SJSA1 (cell line): ENCODE results near the gene CTSD. TPM values are rescaled to one million over a fixed set of nuclear protein-coding genes. Genes with fewer than 3 reads are reported as not detected.

Source experiments
- DNase-seq, 2 experiments: peaks; one replicate each; pipeline ENCODE4 v3.0.0-alpha.2; 2015 to 2020; ENCODE audit warnings: low spot score in 2 of 2, low read depth in 1 of 2
- H3K27ac ChIP-seq: fragments of 250-450 bp; sonication (Bioruptor Pico); 2 replicates; pipeline ENCODE4 v1.5.1; 2020; ENCODE audit warnings: mild to moderate bottlenecking, moderate library complexity
- H3K27me3 ChIP-seq: fragments of 250-450 bp; sonication (Bioruptor Pico); replicated peaks from 2 replicates; pipeline ENCODE4 v1.5.1; 2020; ENCODE audit warnings: mild to moderate bottlenecking, moderate library complexity
- H3K36me3 ChIP-seq: fragments of 250-450 bp; sonication (Bioruptor Pico); 2 replicates; pipeline ENCODE4 v1.5.1; 2020; ENCODE audit warnings: mild to moderate bottlenecking
- H3K4me1 ChIP-seq: fragments of 250-450 bp; sonication (Bioruptor Pico); replicated peaks from 2 replicates; pipeline ENCODE4 v1.6.1; 2021; ENCODE audit warnings: mild to moderate bottlenecking
- H3K4me3 ChIP-seq: fragments of 250-450 bp; sonication (Bioruptor Pico); 2 replicates; pipeline ENCODE4 v1.5.1; 2020; ENCODE audit warnings: mild to moderate bottlenecking
- H3K9me3 ChIP-seq: fragments of 250-450 bp; sonication (Bioruptor Pico); replicated peaks from 2 replicates; pipeline ENCODE4 v1.5.1; 2020; ENCODE audit warnings: mild to moderate bottlenecking
- total RNA-seq: library from RNA; depleted of rRNA; stranded (reverse); fragments of >200 nt; shearing (Covaris generic); gene quantifications from 2 replicates; pipeline ENCODE4 v1.2.3, GENCODE V29; 2014

Gene CTSD
- total RNA-seq, 1 experiment from 2014 or later, result 253 TPM

DNA sequence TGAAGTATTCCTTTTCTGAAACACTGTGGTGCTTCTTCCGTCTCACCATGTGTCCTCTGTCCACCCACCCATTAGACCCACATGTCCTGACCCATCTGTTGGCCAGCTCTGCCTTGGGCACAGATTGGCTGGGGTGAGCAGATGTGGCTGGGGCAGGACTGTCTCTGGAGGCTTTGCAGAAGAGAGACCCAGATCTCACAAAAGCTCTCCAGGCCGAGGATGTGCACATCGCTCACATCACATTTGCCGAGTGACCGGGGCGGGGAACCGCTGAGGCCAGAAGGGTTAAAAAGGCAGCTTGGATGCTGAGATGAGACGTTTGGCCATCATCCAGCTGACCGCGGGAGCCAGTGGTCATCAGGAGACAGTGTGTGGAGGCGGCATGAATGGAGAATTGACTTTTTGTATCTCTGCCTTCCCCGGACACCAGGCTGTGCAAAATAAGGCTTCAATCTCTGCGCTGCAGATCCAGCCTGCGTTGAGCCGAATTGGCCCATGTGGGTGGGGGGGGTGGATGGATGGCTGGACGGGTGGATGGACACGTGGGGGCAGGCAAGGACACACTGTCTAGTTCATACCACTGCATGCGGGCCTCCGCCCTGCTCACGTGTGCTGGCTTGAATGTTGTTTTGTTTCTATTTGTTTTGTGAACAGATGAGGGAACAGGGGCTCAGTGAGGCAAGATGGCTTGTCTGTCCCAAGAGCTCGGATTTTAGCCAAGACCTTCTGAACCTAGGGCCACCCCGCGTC is 19.4 kb downstream of the CTSD start:
- H3K27ac ChIP-seq, result no peak overlapping the region
- no peak for DNase-seq
- H3K4me1 ChIP-seq, result peaks cover 12% of the 10 kb centered on the region
- no peak overlapping the region for H3K4me3 ChIP-seq
- H3K27me3 ChIP-seq, result peaks cover 17% of the 10 kb centered on the region
- H3K36me3 ChIP-seq, result no peaks in the 10 kb centered on the region
- no peaks in the 10 kb centered on the region; the same call in 1 of the 2 replicates for H3K9me3 ChIP-seq

DNA sequence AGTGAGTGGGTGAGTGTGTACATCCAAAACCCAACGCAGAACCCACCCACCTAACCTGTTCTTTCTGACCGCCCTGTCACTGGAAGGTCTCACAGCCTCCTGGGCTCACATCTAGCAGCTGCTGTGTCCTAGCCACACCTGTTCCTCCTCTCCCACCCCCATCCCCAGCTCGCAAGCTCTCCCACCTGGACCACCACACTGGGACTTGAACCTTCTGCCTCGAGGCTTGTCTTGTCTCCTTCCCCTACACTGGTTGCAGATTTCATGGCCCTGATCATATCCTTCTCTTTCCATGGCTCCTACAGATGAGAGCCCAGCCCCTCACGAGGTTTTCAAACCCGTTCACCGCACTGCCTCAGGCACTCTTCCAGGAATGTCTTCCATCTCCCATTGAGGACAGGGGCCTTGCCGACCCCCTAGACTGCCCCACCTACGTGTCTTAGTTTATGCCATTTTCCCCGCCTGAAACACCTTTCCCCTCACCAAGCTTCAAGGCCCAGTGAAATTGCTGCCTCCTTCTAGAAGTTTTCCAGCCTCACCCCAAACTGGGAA is 20.1 kb downstream of the CTSD start:
- Histone ChIP-seq H3K36me3 (no peaks in the 10 kb centered on the region), H3K27me3 (peaks cover 11% of the 10 kb centered on the region), H3K27ac (no peak overlapping the region), H3K4me1 (peaks cover 6% of the 10 kb centered on the region), H3K9me3 (no peaks in the 10 kb centered on the region; the same call in 1 of the 2 replicates), H3K4me3 (no peak overlapping the region)
- no peak for DNase-seq

GRCh38 chr11:1742869-1743584 is 20.7 kb downstream of the CTSD start:
- no peaks in the 10 kb centered on the region for H3K36me3 ChIP-seq
- no peak overlapping the region for H3K27ac ChIP-seq
- peaks cover 4% of the 10 kb centered on the region for H3K27me3 ChIP-seq
- no peak overlapping the region for H3K4me3 ChIP-seq
- DNase-seq, result no peak
- no peaks in the 10 kb centered on the region for H3K4me1 ChIP-seq
- H3K9me3 ChIP-seq, result no peaks in the 10 kb centered on the region; the same call in 1 of the 2 replicates

GRCh38 chr11:1742371-1742770 is 21.4 kb downstream of the CTSD start:
- Histone ChIP-seq H3K4me3 (no peak overlapping the region), H3K36me3 (no peaks in the 10 kb centered on the region), H3K9me3 (peaks cover 2% of the 10 kb centered on the region), H3K4me1 (no peaks in the 10 kb centered on the region), H3K27ac (no peak overlapping the region), H3K27me3 (0 out of 2 replicates have a peak, but pooled peaks cover 3% of the 10 kb centered on the region)
- no peak for DNase-seq

DNA sequence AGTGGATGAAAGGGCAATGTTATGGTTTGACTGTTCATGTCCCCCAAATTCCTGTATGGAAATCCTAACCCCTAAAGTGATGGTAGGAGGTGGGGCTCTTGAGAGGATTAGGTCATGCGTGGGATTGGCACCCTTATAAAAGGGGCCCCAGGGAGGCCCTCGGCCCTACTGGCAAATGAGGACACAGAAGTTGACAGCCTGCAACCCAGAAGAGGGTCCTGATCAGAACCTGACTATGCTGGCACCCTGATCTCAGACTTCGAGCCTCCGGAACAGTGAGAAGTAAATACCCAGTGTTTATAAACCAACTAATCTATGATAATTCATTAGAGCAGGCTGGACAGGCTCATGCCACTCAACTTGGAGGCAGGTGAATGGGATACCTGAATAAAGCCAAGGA is 22.0 kb downstream of the CTSD start:
- Histone ChIP-seq H3K4me1 (no peaks in the 10 kb centered on the region), H3K9me3 (peaks cover 4% of the 10 kb centered on the region), H3K27ac (no peak overlapping the region), H3K36me3 (no peaks in the 10 kb centered on the region), H3K27me3 (0 out of 2 replicates have a peak, but pooled peaks cover 3% of the 10 kb centered on the region), H3K4me3 (no peak overlapping the region)
- no peak for DNase-seq

GRCh38 chr11:1740786-1741530 is 22.8 kb downstream of the CTSD start:
- Histone ChIP-seq H3K4me1 (no peaks in the 10 kb centered on the region), H3K27ac (no peak overlapping the region), H3K9me3 (peaks cover 8% of the 10 kb centered on the region), H3K4me3 (no peak overlapping the region), H3K36me3 (no peaks in the 10 kb centered on the region), H3K27me3 (0 out of 2 replicates have a peak, but pooled peaks cover 3% of the 10 kb centered on the region)
- no peak for DNase-seq

GRCh38 chr11:1739576-1739975 is 24.2 kb downstream of the CTSD start:
- 0 out of 2 replicates have a peak, but pooled peaks cover 3% of the 10 kb centered on the region for H3K27me3 ChIP-seq
- H3K4me3 ChIP-seq, result no peak overlapping the region
- peaks cover 10% of the 10 kb centered on the region for H3K9me3 ChIP-seq
- H3K4me1 ChIP-seq, result no peaks in the 10 kb centered on the region
- no peaks in the 10 kb centered on the region for H3K36me3 ChIP-seq
- H3K27ac ChIP-seq, result no peak overlapping the region
- no peak for DNase-seq

DNA sequence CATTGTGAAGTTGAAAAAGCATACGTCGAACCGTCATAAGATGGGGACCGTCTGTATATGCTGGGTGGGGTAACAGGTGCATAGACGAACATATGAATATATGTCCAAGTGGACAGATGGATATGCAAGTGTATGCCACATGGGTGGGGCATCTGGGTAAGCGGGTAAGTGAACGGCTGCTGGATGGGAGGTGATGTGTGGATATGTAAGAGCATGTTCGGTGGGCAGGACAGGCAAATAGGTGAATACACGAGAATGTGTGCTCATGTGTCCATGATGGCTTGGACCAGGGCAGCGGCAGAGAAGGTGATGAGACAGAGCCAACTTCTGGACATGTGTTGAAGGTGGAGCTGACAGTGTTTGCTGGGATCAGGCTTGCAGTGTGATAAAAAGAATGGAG is 25.3 kb downstream of the CTSD start:
- 0 out of 2 replicates have a peak, but pooled peaks cover 3% of the 10 kb centered on the region for H3K27me3 ChIP-seq
- H3K4me1 ChIP-seq, result no peaks in the 10 kb centered on the region
- no peak overlapping the region for H3K4me3 ChIP-seq
- no peak overlapping the region for H3K27ac ChIP-seq
- DNase-seq, result no peak
- H3K36me3 ChIP-seq, result no peaks in the 10 kb centered on the region
- H3K9me3 ChIP-seq, result peaks cover 10% of the 10 kb centered on the region

DNA sequence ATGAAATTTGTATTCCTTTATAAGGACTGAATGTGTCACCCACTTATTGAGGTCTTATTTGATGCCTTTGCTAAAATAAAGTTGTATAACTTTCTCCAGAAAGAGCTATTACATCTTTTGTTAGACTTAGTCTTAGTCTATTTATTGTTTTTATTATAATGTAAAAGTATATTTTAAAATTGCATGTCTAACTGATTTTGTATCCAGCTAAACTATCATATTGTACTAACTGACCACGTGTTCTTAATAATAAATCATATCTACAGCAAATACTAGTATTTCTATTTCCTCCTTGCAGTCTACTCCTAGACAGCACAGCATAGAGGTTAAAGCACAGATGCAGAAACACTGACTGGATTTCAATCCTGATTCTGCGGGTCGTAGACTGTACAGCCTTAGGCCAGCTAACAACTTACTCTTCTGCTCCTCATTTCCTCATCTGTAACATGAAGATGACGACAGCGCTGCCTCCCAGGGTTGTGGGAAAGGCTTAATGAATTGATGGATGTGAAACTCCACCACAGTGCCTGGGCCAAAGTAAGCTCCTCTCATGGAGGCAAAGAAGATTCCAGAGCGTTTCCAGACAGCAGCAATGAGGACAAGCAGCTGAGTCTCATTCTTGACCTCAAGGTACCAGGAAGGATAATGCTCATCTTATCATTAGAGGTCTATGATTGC is 26.5 kb downstream of the CTSD start:
- Histone ChIP-seq H3K27me3 (0 out of 2 replicates have a peak, but pooled peaks cover 3% of the 10 kb centered on the region), H3K27ac (no peak overlapping the region), H3K9me3 (peaks cover 10% of the 10 kb centered on the region), H3K4me1 (no peaks in the 10 kb centered on the region), H3K36me3 (no peaks in the 10 kb centered on the region), H3K4me3 (no peak overlapping the region)
- no peak for DNase-seq

GRCh38 chr11:1736447-1736992 is 27.2 kb downstream of the CTSD start:
- no peak for DNase-seq
- Histone ChIP-seq H3K9me3 (peaks cover 10% of the 10 kb centered on the region), H3K27ac (no peak overlapping the region), H3K36me3 (no peaks in the 10 kb centered on the region), H3K27me3 (no peaks in the 10 kb centered on the region), H3K4me3 (no peak overlapping the region), H3K4me1 (no peaks in the 10 kb centered on the region)

- Histone ChIP-seq H3K36me3 (no peaks in the 10 kb centered on the region), H3K9me3 (peaks cover 10% of the 10 kb centered on the region), H3K4me3 (no peak overlapping the region), H3K27me3 (no peaks in the 10 kb centered on the region), H3K27ac (no peak overlapping the region), H3K4me1 (no peaks in the 10 kb centered on the region)
- DNase-seq, result no peak
These were observed 28.5 kb downstream of the CTSD start for GRCh38 chr11:1735271-1735670.

GRCh38 chr11:1734641-1735081 is 29.1 kb downstream of the CTSD start:
- no peaks in the 10 kb centered on the region for H3K27me3 ChIP-seq
- no peak overlapping the region for H3K4me3 ChIP-seq
- no peak for DNase-seq
- no peaks in the 10 kb centered on the region for H3K36me3 ChIP-seq
- peaks cover 10% of the 10 kb centered on the region for H3K9me3 ChIP-seq
- H3K27ac ChIP-seq, result no peak overlapping the region
- H3K4me1 ChIP-seq, result no peaks in the 10 kb centered on the region
